NCI-H1048 (cell line): ENCODE measurements around the gene ST7.
"Not testable (repeated sequence)": the region's sequence is repeated elsewhere in the genome, so short reads cannot be mapped to it uniquely, and the experiment has no call there.

ENCODE experiments used
- DNase-seq: peaks from one replicate; lab custom pipeline; 2025; lab: John Stamatoyannopoulos, UW

Gene ST7

GRCh38 chr7:117096942-117097341 lies 143.6 kb downstream of the ST7 start:
- DNase-seq: no peak

GRCh38 chr7:117097860-117098259 lies 144.6 kb downstream of the ST7 start:
- no peak for DNase-seq

- no peak for DNase-seq
Observed at GRCh38 chr7:117098457-117098856, 145.2 kb downstream of the ST7 start.

- DNase-seq: no peak
Observed at GRCh38 chr7:117101026-117101425, 147.7 kb downstream of the ST7 start.

- DNase-seq: no peak
Observed at GRCh38 chr7:117110480-117111315, 157.4 kb downstream of the ST7 start.

GRCh38 chr7:117111535-117111934 lies 158.2 kb downstream of the ST7 start:
- no peak for DNase-seq

- no peak for DNase-seq
Observed at GRCh38 chr7:117112640-117113039, 159.3 kb downstream of the ST7 start.

- no peak for DNase-seq
Observed at GRCh38 chr7:117113871-117114270, 160.6 kb downstream of the ST7 start.

GRCh38 chr7:117114272-117114671 lies 161.0 kb downstream of the ST7 start:
- no peak for DNase-seq

GRCh38 chr7:117116211-117116610 lies 162.9 kb downstream of the ST7 start:
- no peak for DNase-seq

- no peak for DNase-seq
Observed at GRCh38 chr7:117117172-117117571, 163.9 kb downstream of the ST7 start.

GRCh38 chr7:117118579-117119180 lies 165.4 kb downstream of the ST7 start:
- DNase-seq: no peak

- peak; percentile 46 for DNase-seq
Observed at GRCh38 chr7:117119192-117119924, 166.1 kb downstream of the ST7 start.

- DNase-seq: not testable (repeated sequence)
Observed at GRCh38 chr7:117120321-117120720, 167.0 kb downstream of the ST7 start.

GRCh38 chr7:117122036-117122435 lies 168.7 kb downstream of the ST7 start:
- not testable (repeated sequence) for DNase-seq

GRCh38 chr7:117122536-117122935 lies 169.2 kb downstream of the ST7 start:
- DNase-seq: no peak

GRCh38 chr7:117123311-117123926 lies 170.1 kb downstream of the ST7 start:
- DNase-seq: no peak

GRCh38 chr7:117124591-117125220 lies 171.4 kb downstream of the ST7 start:
- no peak for DNase-seq

- DNase-seq: no peak
Observed at GRCh38 chr7:117126676-117127075, 173.4 kb downstream of the ST7 start.

GRCh38 chr7:117127585-117128168 lies 174.4 kb downstream of the ST7 start:
- peak; percentile 3 for DNase-seq

GRCh38 chr7:117129521-117129955 lies 176.2 kb downstream of the ST7 start:
- no peak for DNase-seq
